Neural cell (in vitro differentiated cells): ENCODE data around the gene ALDH3A2. TPM values are rescaled to one million over a fixed set of nuclear protein-coding genes. Genes with fewer than 3 reads are reported as not detected.

Experiments
- H2AFZ ChIP-seq: fragments of 200-600, 300-800 bp; sonication (generic), shearing (Covaris generic); 2 replicates; pipeline ENCODE4 v1.6.0; 2014; ENCODE audit warnings: low read depth, mild to moderate bottlenecking, antibody characterized with exemption, low read length, moderate library complexity
- H3F3A ChIP-seq: fragments of 200-600 bp; shearing (Covaris generic); 2 replicates; pipeline ENCODE4 v1.6.1; 2016; ENCODE audit warnings: mild to moderate bottlenecking, moderate library complexity, mixed read lengths, antibody characterized with exemption, low read length; ENCODE audit not compliant: insufficient read depth, poor library complexity, severe bottlenecking
- H3K27ac ChIP-seq: fragments of 200-600, 300-800 bp; sonication (generic), shearing (Covaris generic); 2 replicates; pipeline ENCODE4 v1.5.1; 2014; ENCODE audit warnings: mild to moderate bottlenecking, low read length, moderate library complexity
- H3K27me3 ChIP-seq: fragments of 300-800, 200-600 bp; sonication (generic), shearing (Covaris generic); 2 replicates; pipeline ENCODE4 v1.6.0; 2014; ENCODE audit warnings: mild to moderate bottlenecking, low read depth, low read length, moderate library complexity; ENCODE audit not compliant: insufficient read depth
- H3K36me3 ChIP-seq: fragments of 300-800, 200-600 bp; sonication (generic), shearing (Covaris generic); 2 replicates; pipeline ENCODE4 v1.5.1; 2014; ENCODE audit warnings: mild to moderate bottlenecking, antibody characterized with exemption, low read length, moderate library complexity; ENCODE audit not compliant: insufficient read depth
- H3K4me2 ChIP-seq: fragments of 300-800, 200-600 bp; sonication (generic), shearing (Covaris generic); 2 replicates; pipeline ENCODE4 v1.6.0; 2014; ENCODE audit warnings: mild to moderate bottlenecking, low read length
- H3K4me3 ChIP-seq: fragments of 300-800, 200-600 bp; sonication (generic), shearing (Covaris generic); 2 replicates; pipeline ENCODE4 v1.5.1; 2014; ENCODE audit warnings: mild to moderate bottlenecking, low read length, moderate library complexity
- H3K79me2 ChIP-seq: fragments of 200-600 bp; shearing (Covaris generic); replicated peaks from 2 replicates; pipeline ENCODE4 v1.6.0; 2014; ENCODE audit warnings: mild to moderate bottlenecking, low read length, moderate library complexity; ENCODE audit not compliant: insufficient read depth
- H3K9ac ChIP-seq: fragments of 300-800, 200-600 bp; sonication (generic), shearing (Covaris generic); 2 replicates; pipeline ENCODE4 v1.6.1; 2016; ENCODE audit warnings: mild to moderate bottlenecking, low read length, mixed read lengths
- H3K9me2 ChIP-seq: fragments of 200-600 bp; shearing (Covaris generic); 2 replicates; pipeline ENCODE4 v1.6.1; 2016; ENCODE audit warnings: mild to moderate bottlenecking, low read length, mixed read lengths; ENCODE audit not compliant: insufficient read depth
- H3K9me3 ChIP-seq: fragments of 200-600, 300-800 bp; sonication (generic), shearing (Covaris generic); 2 replicates; pipeline ENCODE4 v1.6.1; 2016; ENCODE audit warnings: mild to moderate bottlenecking, mixed run types, low read length, moderate library complexity, mixed read lengths
- H4K20me1 ChIP-seq: fragments of 200-600 bp; shearing (Covaris generic); 2 replicates; pipeline ENCODE4 v1.6.1; 2016; ENCODE audit warnings: mild to moderate bottlenecking, mixed run types; ENCODE audit not compliant: insufficient read depth
- EP300 ChIP-seq: fragments of 450-650 bp; conservative IDR thresholded peaks from 2 replicates; pipeline ENCODE4 v1.6.1; 2014; ENCODE audit warnings: antibody characterized with exemption, mild to moderate bottlenecking, moderate library complexity; ENCODE audit not compliant: poor library complexity, severe bottlenecking
- EZH2 ChIP-seq: fragments of 200-600, 300-800 bp; shearing (Covaris generic), sonication (generic); IDR thresholded peaks from 2 replicates; pipeline ENCODE4 v1.6.1; 2014; ENCODE audit warnings: antibody characterized with exemption, low read length, borderline replicate concordance, mild to moderate bottlenecking; ENCODE audit not compliant: insufficient read depth, poor library complexity, severe bottlenecking
- MXI1 ChIP-seq: fragments of 450-650 bp; conservative IDR thresholded peaks from 2 replicates; pipeline ENCODE4 v1.6.1; 2014; ENCODE audit warnings: antibody characterized with exemption, mild to moderate bottlenecking; ENCODE audit not compliant: poor library complexity, severe bottlenecking
- POLR2AphosphoS5 ChIP-seq: IDR thresholded peaks from 2 replicates; pipeline ENCODE4 v1.6.1; 2012
- RAD21 ChIP-seq: fragments of 450-650 bp; conservative IDR thresholded peaks from 2 replicates; pipeline ENCODE4 v1.6.1; 2014; ENCODE audit warnings: antibody characterized with exemption, mild to moderate bottlenecking, moderate library complexity
- REST ChIP-seq: IDR thresholded peaks from 2 replicates; pipeline ENCODE4 v1.6.1; 2012; ENCODE audit warnings: borderline replicate concordance
- SMC3 ChIP-seq: fragments of 450-650 bp; conservative IDR thresholded peaks from 2 replicates; pipeline ENCODE4 v1.6.1; 2014; ENCODE audit warnings: antibody characterized with exemption, mild to moderate bottlenecking, moderate library complexity; ENCODE audit not compliant: poor library complexity
- TAF1 ChIP-seq: IDR thresholded peaks from 2 replicates; pipeline ENCODE4 v1.6.1; 2012; ENCODE audit warnings: low read depth
- polyA plus RNA-seq: library from polyadenylated mRNA; depleted of rRNA; stranded (reverse); fragments of >200 nt; gene quantifications from 2 replicates; pipeline ENCODE4 v1.2.3, GENCODE V29; 2014
- TF ChIP-seq, protein P1 (sequence below): fragments of 450-650 bp; IDR thresholded peaks from 2 replicates; pipeline ENCODE4 v1.5.1; 2014; ENCODE audit warnings: antibody characterized with exemption, mild to moderate bottlenecking, moderate library complexity; ENCODE audit not compliant: poor library complexity, severe bottlenecking

Gene ALDH3A2
- polyA plus RNA-seq, 1 donor from 2014 or later, result 51.2 TPM

- Histone ChIP-seq H3K9me2 (no peaks in the 10 kb centered on the region), H3K27me3 (no peaks in the 10 kb centered on the region), H3K79me2 (no peaks in the 10 kb centered on the region), H3K4me3 (no peak overlapping the region), H3K4me2 (no peak overlapping the region), H3K27ac (no peak overlapping the region), H3K36me3 (no peaks in the 10 kb centered on the region), H2AFZ (no peak overlapping the region), H4K20me1 (no peaks in the 10 kb centered on the region), H3F3A (no peaks in the 10 kb centered on the region), H3K9ac (no peak overlapping the region), H3K9me3 (no peaks in the 10 kb centered on the region)
- TF ChIP-seq TAF1 (no peak), RAD21 (no peak), EZH2 (no peak)
These were observed 6.7 kb upstream of the ALDH3A2 start for GRCh38 chr17:19641687-19642372.

DNA sequence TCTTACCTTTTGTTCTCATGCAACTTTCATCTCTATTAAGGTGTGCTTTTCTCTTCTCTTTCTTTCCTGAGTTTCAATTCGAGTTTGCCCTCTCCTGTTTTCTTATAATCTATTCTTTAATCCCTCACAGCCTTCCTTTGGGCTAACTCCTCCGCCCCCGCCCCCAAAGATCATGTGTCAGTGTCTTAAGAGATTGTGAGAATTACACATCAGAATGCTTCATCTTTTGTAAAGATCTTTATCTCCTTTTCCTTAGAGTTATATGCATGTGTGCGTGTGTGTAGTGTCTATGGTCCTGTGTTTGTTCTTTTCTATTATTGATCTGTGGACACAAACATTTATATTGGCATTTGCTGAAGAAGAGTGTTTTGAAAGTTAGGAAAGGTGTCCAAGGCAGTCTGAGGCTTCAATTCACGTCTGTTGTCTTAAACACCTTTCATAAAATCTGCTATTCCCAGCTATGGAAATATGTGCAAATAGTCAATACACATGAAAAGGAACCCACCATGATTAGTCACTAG lies 6.1 kb upstream of the ALDH3A2 start:
- no peaks in the 10 kb centered on the region for H4K20me1 ChIP-seq
- H2AFZ ChIP-seq, result no peak overlapping the region
- no peaks in the 10 kb centered on the region for H3K9me3 ChIP-seq
- H3F3A ChIP-seq, result peaks cover under 1% of the 10 kb centered on the region
- no peak overlapping the region for H3K4me2 ChIP-seq
- H3K27me3 ChIP-seq, result no peaks in the 10 kb centered on the region
- no peaks in the 10 kb centered on the region for H3K79me2 ChIP-seq
- no peaks in the 10 kb centered on the region for H3K36me3 ChIP-seq
- H3K9ac ChIP-seq, result no peak overlapping the region
- H3K27ac ChIP-seq, result no peak overlapping the region
- TF ChIP-seq RAD21, result no peak
- TF ChIP-seq EZH2, result no peak
- TF ChIP-seq MXI1, result no peak
- no peak for TF ChIP-seq POLR2AphosphoS5
- no peak for TF ChIP-seq SMC3
- TF ChIP-seq, protein P1, sequence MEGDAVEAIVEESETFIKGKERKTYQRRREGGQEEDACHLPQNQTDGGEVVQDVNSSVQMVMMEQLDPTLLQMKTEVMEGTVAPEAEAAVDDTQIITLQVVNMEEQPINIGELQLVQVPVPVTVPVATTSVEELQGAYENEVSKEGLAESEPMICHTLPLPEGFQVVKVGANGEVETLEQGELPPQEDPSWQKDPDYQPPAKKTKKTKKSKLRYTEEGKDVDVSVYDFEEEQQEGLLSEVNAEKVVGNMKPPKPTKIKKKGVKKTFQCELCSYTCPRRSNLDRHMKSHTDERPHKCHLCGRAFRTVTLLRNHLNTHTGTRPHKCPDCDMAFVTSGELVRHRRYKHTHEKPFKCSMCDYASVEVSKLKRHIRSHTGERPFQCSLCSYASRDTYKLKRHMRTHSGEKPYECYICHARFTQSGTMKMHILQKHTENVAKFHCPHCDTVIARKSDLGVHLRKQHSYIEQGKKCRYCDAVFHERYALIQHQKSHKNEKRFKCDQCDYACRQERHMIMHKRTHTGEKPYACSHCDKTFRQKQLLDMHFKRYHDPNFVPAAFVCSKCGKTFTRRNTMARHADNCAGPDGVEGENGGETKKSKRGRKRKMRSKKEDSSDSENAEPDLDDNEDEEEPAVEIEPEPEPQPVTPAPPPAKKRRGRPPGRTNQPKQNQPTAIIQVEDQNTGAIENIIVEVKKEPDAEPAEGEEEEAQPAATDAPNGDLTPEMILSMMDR, result no peak
- TF ChIP-seq EP300, result no peak
- no peak for TF ChIP-seq TAF1
- TF ChIP-seq REST, result no peak
- H3K4me3 ChIP-seq, result no peak overlapping the region
- no peaks in the 10 kb centered on the region for H3K9me2 ChIP-seq
